HG02973 (cell line): ENCODE results near the gene HERPUD2.

Experiments used
- ATAC-seq: cut with Tn5 transposase; IDR thresholded peaks from one replicate; pipeline ENCODE4 v1.9.1; 2021; ENCODE audit warnings: moderate library complexity; ENCODE audit not compliant: unreplicated experiment

Gene HERPUD2

GRCh38 chr7:35694784-35695472 is at the start of gene HERPUD2:
Gene HERPUD2, minus strand, starts transcription at chr7:35695135. Its CDS starts 805 bp downstream, at chr7:35694330.
- peak; percentile 87 for ATAC-seq

GRCh38 chr7:35738889-35739288 is 44.0 kb upstream of the HERPUD2 start:
- ATAC-seq: no peak

DNA sequence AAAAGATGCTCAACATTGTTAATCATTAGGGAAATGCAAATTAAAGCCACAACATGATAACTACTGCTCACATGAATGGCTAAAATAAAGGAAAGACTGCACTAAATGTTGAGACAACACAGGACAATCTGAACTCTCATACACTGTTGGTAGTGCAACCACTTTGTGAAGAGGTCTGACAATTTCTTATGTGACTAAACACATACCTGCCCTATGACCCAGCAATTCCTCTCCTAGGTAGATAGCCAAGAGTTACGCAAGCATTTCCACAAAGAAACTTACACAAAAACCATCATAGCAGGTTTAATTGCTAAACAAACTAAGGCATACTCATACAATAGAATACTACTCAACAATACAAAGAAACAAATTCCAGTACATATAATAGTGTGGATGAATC is 41.8 kb upstream of the HERPUD2 start:
- ATAC-seq: no peak

DNA sequence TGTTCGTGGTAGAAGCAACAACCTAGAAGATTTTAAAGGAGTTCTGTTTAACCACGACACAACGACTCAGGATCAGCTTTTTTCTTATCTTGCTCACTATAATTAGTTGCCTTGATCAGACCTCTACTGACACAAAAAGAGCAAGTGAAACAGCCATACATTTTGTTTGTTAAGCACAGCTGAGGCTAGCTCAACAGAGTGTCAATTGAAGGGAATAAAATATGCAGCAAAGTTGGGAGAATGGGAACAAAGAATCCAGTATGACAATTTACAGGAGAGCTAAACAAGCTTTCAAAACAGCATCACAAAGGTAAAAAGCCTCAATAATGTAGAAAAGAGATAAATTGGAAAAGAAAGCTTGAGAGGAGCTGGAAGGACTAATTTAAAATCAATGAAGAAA is 40.5 kb upstream of the HERPUD2 start:
- no peak for ATAC-seq

DNA sequence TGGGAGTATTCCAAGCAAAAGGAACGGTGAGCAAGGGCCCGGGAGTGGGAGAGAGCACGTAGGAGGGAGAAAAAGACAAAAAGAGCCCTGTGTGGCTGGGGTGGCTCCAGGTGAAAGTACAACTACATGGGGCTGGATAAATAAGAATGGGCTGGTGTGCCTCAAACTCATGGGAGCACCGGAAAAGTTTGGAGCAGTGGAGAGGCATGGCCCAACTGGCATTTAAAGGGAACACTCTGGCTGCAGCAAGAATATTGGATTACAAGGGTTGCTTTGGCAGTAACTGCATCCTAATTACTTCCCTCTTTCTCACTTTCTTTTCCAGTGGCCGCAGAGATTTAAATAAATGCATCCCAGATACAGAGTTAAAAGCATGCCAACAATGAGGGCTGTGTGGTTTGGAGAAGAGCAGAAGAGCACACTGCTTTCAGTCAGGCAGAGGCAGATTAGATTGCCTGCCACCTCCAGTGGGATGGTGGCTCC is 39.1 kb upstream of the HERPUD2 start:
- ATAC-seq: no peak

GRCh38 chr7:35731349-35731748 is 36.4 kb upstream of the HERPUD2 start:
- ATAC-seq: no peak

DNA sequence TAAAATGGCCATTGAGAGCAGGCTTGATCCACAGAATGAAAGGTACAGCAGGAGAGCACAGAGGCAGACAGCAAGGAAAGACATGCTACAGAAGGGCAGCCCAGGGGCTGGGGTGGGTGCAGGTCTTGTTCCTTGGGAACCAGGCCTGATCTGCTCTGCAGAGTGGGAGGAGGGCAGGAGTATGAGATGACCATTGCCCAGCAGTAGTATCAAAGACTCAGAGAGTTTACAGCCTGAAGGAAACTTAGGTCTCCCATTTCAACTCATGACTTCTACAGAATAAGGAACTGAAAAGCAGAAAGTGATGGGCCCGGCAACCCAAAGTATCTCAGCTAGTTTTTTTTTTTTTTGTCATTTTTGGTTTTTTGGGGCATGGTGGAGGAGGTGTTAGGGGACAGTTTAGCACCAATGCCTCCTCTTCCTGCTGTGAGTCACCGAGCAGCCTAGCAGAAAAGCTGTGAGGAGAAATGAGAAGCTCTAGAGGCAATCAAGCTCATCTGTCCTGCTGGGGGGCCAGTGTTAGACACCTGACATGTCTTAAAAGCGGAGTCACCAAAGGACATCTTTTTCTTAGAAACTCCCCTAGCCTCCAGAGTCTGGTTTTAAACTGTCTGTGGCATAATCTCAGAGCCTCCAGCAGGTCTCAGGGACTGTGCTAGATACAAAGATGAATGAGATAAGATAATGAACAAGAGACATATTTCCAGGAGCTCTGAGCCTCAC is 34.3 kb upstream of the HERPUD2 start:
- ATAC-seq: peak; percentile 49

- no peak for ATAC-seq
Measured at GRCh38 chr7:35728412-35729060, 33.6 kb upstream of the HERPUD2 start.

DNA sequence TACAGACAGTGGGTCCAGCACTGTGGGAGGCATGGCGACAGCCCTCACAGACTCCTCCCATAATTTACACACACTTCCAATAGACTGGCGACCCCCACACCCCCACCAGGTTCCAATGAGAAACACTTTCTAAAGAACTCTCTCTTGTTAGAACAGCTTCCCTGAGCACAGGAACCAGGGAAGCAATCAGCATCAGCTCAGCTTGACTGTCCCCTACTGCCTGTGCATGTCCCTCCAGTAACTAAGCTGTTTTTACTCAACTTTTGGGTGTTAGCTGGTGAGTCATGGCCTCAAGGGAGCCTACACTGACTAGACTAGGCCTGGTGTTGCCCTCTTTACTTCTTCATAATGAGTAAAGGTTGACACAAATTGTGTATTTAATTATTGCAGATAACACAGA is 32.6 kb upstream of the HERPUD2 start:
- no peak for ATAC-seq

GRCh38 chr7:35726654-35727053 is 31.7 kb upstream of the HERPUD2 start:
- no peak for ATAC-seq

DNA sequence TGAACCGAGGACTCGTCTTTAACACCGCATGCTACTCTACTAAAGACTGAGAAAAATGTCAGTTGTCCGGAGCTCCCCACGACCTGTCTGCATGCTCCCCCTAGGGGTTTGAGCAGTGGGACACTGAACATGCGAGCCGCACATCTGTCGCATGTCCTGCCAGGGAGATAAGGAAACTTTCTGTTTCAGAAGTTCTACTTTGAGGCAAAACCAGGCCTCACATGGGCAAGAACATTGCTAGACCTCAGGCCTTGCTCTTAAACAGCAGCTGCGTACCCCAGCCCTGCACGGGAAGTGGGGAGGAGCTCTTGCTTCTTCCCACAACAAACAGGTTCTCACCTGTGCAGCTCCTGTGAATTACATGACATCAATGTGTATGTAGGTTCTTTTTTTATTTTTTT is 30.3 kb upstream of the HERPUD2 start:
- ATAC-seq: peak; percentile 45

GRCh38 chr7:35723011-35723410 is 28.1 kb upstream of the HERPUD2 start:
- no peak for ATAC-seq

DNA sequence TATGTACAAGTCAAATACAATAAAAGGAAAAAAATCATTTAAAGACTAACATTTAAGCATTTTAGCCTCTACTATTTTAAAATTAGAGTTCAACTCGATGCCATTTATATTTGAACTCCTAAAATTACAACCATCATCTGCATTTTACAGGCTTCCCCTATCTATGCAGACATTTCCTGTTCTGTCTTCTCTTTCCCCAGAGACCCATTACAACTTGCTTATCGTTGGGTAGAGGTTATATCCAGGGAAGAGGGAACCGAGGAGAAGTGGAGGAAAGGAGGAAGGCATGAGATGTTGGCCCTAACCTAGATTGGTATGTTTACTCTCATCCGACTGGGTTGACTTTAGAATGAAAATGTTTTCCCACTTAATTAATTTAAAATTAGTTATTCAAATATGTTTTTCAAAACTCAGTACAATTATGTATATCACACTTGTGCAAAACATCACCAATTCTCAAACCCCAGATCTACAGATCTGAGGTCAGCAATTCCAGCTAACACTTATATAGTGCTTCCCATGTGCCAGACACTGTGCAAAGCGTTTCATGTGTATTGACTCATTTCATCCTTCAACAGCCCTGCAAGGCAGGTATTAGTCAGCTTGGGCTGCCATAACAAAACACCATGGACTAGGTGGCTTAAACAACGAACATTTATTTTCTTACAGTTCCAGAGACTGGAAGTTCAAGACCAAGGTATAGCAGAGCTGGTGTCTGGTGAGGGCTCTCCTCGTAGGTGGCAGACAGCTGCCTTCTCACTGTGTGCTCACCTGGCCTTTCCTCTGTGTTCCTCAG is 27.3 kb upstream of the HERPUD2 start:
- no peak for ATAC-seq

- no peak for ATAC-seq
Measured at GRCh38 chr7:35721288-35721687, 26.4 kb upstream of the HERPUD2 start.

GRCh38 chr7:35720849-35721248 is 25.9 kb upstream of the HERPUD2 start:
- ATAC-seq: no peak

- ATAC-seq: no peak
Measured at GRCh38 chr7:35720032-35720431, 25.1 kb upstream of the HERPUD2 start.

DNA sequence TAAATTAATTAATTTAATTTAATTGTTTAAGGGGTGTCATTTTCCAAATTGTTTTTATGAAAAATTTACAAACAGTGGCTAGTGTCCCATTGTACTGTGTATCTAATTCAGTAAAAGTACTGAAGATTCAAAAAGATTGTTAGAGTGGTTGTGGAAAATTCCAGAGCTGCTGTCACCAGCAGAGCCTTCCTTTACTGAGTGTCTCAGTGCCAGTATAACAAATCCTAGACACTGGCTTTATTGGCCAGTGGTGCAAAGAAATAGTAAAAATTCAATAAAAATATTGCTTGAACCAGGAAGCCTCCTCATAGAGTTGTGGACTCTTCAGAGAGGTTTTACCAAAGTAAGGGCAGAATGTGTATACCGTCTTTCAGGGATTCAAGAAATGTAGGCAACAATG is 23.1 kb upstream of the HERPUD2 start:
- no peak for ATAC-seq

GRCh38 chr7:35717516-35717915 is 22.6 kb upstream of the HERPUD2 start:
- ATAC-seq: no peak

- no peak for ATAC-seq
Measured at GRCh38 chr7:35717013-35717412, 22.1 kb upstream of the HERPUD2 start.

GRCh38 chr7:35716038-35716803 is 21.3 kb upstream of the HERPUD2 start:
- ATAC-seq: no peak
